GM19463 (cell line): Measurements from ENCODE around the gene SH3RF3.

Experiments used
- ATAC-seq: cut with Tn5 transposase; IDR thresholded peaks from one replicate; pipeline ENCODE4 v1.9.1; 2021; ENCODE audit warnings: mild to moderate bottlenecking, moderate library complexity; ENCODE audit not compliant: unreplicated experiment

The SH3RF3 gene

GRCh38 chr2:109480486-109481195 is 351.6 kb downstream of the SH3RF3 start:
- no peak for ATAC-seq

GRCh38 chr2:109481196-109481555 is 352.2 kb downstream of the SH3RF3 start:
- ATAC-seq = no peak

- no peak for ATAC-seq
These were observed 352.6 kb downstream of the SH3RF3 start for GRCh38 chr2:109481599-109481998.

GRCh38 chr2:109482361-109482861 is 353.4 kb downstream of the SH3RF3 start:
- no peak for ATAC-seq

- ATAC-seq = no peak
These were observed 357.9 kb downstream of the SH3RF3 start for GRCh38 chr2:109486711-109487535.

GRCh38 chr2:109487536-109487869 is 358.5 kb downstream of the SH3RF3 start:
- ATAC-seq = no peak

GRCh38 chr2:109487871-109488655 is 359.1 kb downstream of the SH3RF3 start:
- ATAC-seq = no peak

- no peak for ATAC-seq
These were observed 360.3 kb downstream of the SH3RF3 start for GRCh38 chr2:109489296-109489695.

GRCh38 chr2:109493176-109493935 is 364.4 kb downstream of the SH3RF3 start:
- ATAC-seq = no peak

GRCh38 chr2:109494351-109494750 is 365.3 kb downstream of the SH3RF3 start:
- no peak for ATAC-seq

- ATAC-seq = no peak
These were observed 368.5 kb downstream of the SH3RF3 start for GRCh38 chr2:109497463-109497862.

- no peak for ATAC-seq
These were observed 369.2 kb downstream of the SH3RF3 start for GRCh38 chr2:109497911-109498870.

GRCh38 chr2:109498906-109499305 is 369.9 kb downstream of the SH3RF3 start:
- ATAC-seq = no peak

GRCh38 chr2:109499566-109499965 is 370.6 kb downstream of the SH3RF3 start:
- no peak for ATAC-seq

GRCh38 chr2:109500910-109501309 is 371.9 kb downstream of the SH3RF3 start:
- ATAC-seq = no peak

GRCh38 chr2:109501461-109501860 is 372.5 kb downstream of the SH3RF3 start:
- no peak for ATAC-seq

GRCh38 chr2:109503191-109503590 is 374.2 kb downstream of the SH3RF3 start:
- ATAC-seq = no peak

GRCh38 chr2:109507217-109507616 is 378.2 kb downstream of the SH3RF3 start:
- ATAC-seq = peak; percentile 56

GRCh38 chr2:109507828-109508227 is 378.8 kb downstream of the SH3RF3 start:
- ATAC-seq = no peak

GRCh38 chr2:109508556-109508955 is 379.6 kb downstream of the SH3RF3 start:
- no peak for ATAC-seq
